ENCODE measurements around the gene CTNNB1.

CTNNB1 gene

DNA sequence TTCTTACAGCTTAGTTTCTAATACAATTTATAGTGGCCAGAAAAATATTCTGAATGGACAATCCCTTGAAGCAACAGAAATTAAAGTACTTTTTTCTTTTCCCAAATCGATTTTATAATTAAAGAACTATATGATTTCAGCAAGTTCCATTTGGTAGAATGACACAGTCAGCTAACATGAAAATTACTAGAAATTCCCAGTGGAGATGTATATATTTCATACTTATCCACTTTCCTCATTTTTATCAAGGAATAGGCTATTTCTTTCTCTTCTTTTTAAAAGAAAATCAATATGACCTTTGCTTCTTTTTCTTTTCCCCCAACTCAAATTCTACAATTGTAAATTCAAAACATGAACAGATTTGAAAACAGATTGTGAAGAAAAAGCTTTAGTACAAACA lies 6.4 kb upstream of the CTNNB1 start:
- Histone ChIP-seq H3K23ac (ENCODE audit: low read length) (no peak overlapping the region), H2AK5ac (ENCODE audit: low read length) (no peak overlapping the region)
- WGBS (ENCODE audit: extremely low coverage, insufficient coverage, low lambda C conversion rate), result no CpG with 5 or more reads among the region's 1 CpG

DNA sequence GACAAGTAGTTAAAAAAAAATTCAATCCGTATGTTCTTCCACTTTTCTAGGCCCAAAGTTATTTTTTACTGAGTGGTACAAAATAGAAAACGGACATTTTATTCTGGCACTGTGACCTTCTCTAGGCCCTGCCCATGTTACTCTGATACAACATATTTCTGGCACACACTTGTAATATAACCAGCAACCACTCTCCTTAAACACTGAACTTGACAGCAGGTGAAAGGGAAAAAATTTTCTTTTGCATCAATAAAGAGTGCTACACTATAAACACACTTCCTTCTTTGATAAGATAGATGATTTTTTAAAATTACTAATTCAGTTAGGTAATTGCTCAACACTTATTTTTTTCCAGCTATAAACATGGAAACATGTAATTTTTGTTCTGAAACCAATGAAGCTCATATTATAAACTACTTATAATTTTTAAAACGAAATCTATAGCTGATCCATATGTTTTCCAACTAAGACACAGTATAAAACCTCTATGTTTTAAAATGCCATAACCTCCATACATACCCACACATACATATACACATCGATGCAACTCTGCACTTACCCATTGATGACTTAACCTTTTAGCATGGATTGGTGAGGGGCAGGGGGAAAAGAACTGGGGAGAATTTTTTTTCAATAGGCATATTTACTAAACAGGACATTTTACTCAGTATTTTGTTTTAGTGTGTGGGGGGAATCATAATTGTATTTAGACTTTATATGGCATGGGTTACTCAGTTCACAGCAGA lies 5.3 kb upstream of the CTNNB1 start:
- Histone ChIP-seq H3K27me3 (ENCODE audit: insufficient read depth, low read length, poor library complexity) (no peaks in the 10 kb centered on the region), H3K23ac (ENCODE audit: low read length) (no peak overlapping the region), H3K27ac (ENCODE audit: low read depth, low read length) (no peak overlapping the region), H3K9ac (ENCODE audit: low read length) (no peak overlapping the region), H3K18ac (ENCODE audit: low read length) (no peak overlapping the region), H2AK5ac (ENCODE audit: low read length) (no peak overlapping the region), H3K4me3 (ENCODE audit: low read length) (no peak overlapping the region), H3K36me3 (ENCODE audit: control insufficient read depth, insufficient read depth, low read length) (no peaks in the 10 kb centered on the region), H3K79me2 (ENCODE audit: control insufficient read depth, insufficient read depth, low read length) (no peaks in the 10 kb centered on the region), H3K79me1 (ENCODE audit: low read length) (no peaks in the 10 kb centered on the region), H3K56ac (ENCODE audit: low read length) (no peak overlapping the region), H2BK15ac (replicated peaks; ENCODE audit: low read depth) (no peak overlapping the region), H3K4me1 (ENCODE audit: control insufficient read depth, low read depth, low read length) (peaks cover 2% of the 10 kb centered on the region), H4K8ac (ENCODE audit: low read depth, low read length) (no peak overlapping the region), H2BK5ac (ENCODE audit: low read length) (no peak overlapping the region), H2BK120ac (ENCODE audit: low read depth, low read length) (no peak overlapping the region), H3K4me2 (ENCODE audit: low read length) (no peak overlapping the region), H3K4ac (ENCODE audit: low read depth, low read length) (no peak overlapping the region), H4K5ac (ENCODE audit: low read length) (no peak overlapping the region)
- 100% methylated on average over 1 of the region's 4 CpGs for WGBS (ENCODE audit: extremely low coverage, insufficient coverage, low lambda C conversion rate)
- no peak for DNase-seq

More for the DNA sequence above, 6.4 kb upstream of the CTNNB1 start:
- no peak overlapping the region for H2BK5ac ChIP-seq (ENCODE audit: low read length)
- H3K79me2 ChIP-seq (ENCODE audit: control insufficient read depth, insufficient read depth, low read length), result no peaks in the 10 kb centered on the region
- no peak overlapping the region for H3K4ac ChIP-seq (ENCODE audit: low read depth, low read length)
- H3K79me1 ChIP-seq (ENCODE audit: low read length), result no peaks in the 10 kb centered on the region
- no peak overlapping the region for H3K4me2 ChIP-seq (ENCODE audit: low read length)
- H2BK15ac ChIP-seq (replicated peaks; ENCODE audit: low read depth), result no peak overlapping the region
- H3K27ac ChIP-seq (ENCODE audit: low read depth, low read length), result no peak overlapping the region
- no peak overlapping the region for H3K56ac ChIP-seq (ENCODE audit: low read length)
- H3K4me1 ChIP-seq (ENCODE audit: control insufficient read depth, low read depth, low read length), result no peaks in the 10 kb centered on the region
- H3K18ac ChIP-seq (ENCODE audit: low read length), result no peak overlapping the region
- no peak overlapping the region for H3K4me3 ChIP-seq (ENCODE audit: low read length)
- no peak overlapping the region for H4K8ac ChIP-seq (ENCODE audit: low read depth, low read length)
- no peak overlapping the region for H3K9ac ChIP-seq (ENCODE audit: low read length)
- no peak for DNase-seq
- no peaks in the 10 kb centered on the region for H3K36me3 ChIP-seq (ENCODE audit: control insufficient read depth, insufficient read depth, low read length)
- H2BK120ac ChIP-seq (ENCODE audit: low read depth, low read length), result no peak overlapping the region
- no peaks in the 10 kb centered on the region for H3K27me3 ChIP-seq (ENCODE audit: insufficient read depth, low read length, poor library complexity)
- no peak overlapping the region for H4K5ac ChIP-seq (ENCODE audit: low read length)

DNA sequence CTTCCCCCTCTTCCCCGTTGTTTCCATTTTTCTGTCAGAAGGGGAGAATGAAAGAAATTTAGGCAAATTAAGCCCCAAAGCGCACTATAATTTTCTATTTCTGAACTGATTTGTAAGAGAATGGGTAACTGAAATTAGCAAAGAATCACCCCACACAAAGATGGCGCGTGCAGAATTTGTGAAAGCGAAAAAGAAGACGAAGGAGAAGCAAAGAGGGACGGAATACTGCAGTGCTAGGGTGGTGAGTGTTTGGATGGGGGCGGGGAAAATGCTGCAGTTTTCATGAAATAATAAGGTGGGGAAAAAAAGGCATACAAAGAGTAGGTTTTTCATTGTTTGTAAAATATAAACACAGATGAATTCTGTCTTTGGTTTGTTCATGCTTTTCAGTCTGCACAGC lies 4.6 kb upstream of the CTNNB1 start:
- no peak overlapping the region for H3K56ac ChIP-seq (ENCODE audit: low read length)
- no peak overlapping the region for H3K23ac ChIP-seq (ENCODE audit: low read length)
- no peak overlapping the region for H3K27ac ChIP-seq (ENCODE audit: low read depth, low read length)
- no peak overlapping the region for H2AK5ac ChIP-seq (ENCODE audit: low read length)
- H4K5ac ChIP-seq (ENCODE audit: low read length), result no peak overlapping the region
- H3K36me3 ChIP-seq (ENCODE audit: control insufficient read depth, insufficient read depth, low read length), result no peaks in the 10 kb centered on the region
- no peak overlapping the region for H2BK15ac ChIP-seq (replicated peaks; ENCODE audit: low read depth)
- no peak for DNase-seq
- no peak overlapping the region for H4K8ac ChIP-seq (ENCODE audit: low read depth, low read length)
- H3K9ac ChIP-seq (ENCODE audit: low read length), result no peak overlapping the region
- H3K27me3 ChIP-seq (ENCODE audit: insufficient read depth, low read length, poor library complexity), result no peaks in the 10 kb centered on the region
- H2BK120ac ChIP-seq (ENCODE audit: low read depth, low read length), result no peak overlapping the region
- H3K18ac ChIP-seq (ENCODE audit: low read length), result no peak overlapping the region
- H3K79me1 ChIP-seq (ENCODE audit: low read length), result no peaks in the 10 kb centered on the region
- H3K4me3 ChIP-seq (ENCODE audit: low read length), result no peak overlapping the region
- no peak overlapping the region for H2BK5ac ChIP-seq (ENCODE audit: low read length)
- H3K4me2 ChIP-seq (ENCODE audit: low read length), result no peak overlapping the region
- no CpG with 5 or more reads among the region's 8 CpGs for WGBS (ENCODE audit: extremely low coverage, insufficient coverage, low lambda C conversion rate)
- H3K4ac ChIP-seq (ENCODE audit: low read depth, low read length), result no peak overlapping the region
- H3K4me1 ChIP-seq (ENCODE audit: control insufficient read depth, low read depth, low read length), result peaks cover 2% of the 10 kb centered on the region
- H3K79me2 ChIP-seq (ENCODE audit: control insufficient read depth, insufficient read depth, low read length), result peaks cover 3% of the 10 kb centered on the region

DNA sequence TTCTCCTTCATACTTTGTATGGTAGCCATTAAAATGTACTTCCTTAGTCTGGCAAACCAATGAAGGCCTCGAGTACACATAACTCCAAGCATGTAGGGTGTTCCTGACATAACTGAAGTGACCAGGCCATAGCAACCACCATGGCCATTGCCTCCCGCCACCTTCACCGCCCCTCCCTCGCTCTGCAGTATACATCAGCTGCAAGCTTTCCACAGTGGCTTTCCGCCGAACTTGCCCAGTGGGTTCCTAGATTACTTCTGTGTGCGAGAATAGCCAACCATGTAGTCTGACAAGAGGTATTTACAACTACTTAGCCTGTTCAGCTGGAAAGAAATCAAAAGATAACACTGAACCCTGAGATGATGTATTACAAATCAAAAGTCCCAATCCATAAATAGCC lies 3.4 kb upstream of the CTNNB1 start:
- Histone ChIP-seq H3K9ac (ENCODE audit: low read length) (no peak overlapping the region), H3K23ac (ENCODE audit: low read length) (no peak overlapping the region), H3K4me3 (ENCODE audit: low read length) (no peak overlapping the region), H3K56ac (ENCODE audit: low read length) (no peak overlapping the region), H3K27ac (ENCODE audit: low read depth, low read length) (no peak overlapping the region), H3K27me3 (ENCODE audit: insufficient read depth, low read length, poor library complexity) (no peaks in the 10 kb centered on the region), H3K79me2 (ENCODE audit: control insufficient read depth, insufficient read depth, low read length) (peaks cover 14% of the 10 kb centered on the region), H3K4me2 (ENCODE audit: low read length) (no peak overlapping the region), H2BK15ac (replicated peaks; ENCODE audit: low read depth) (no peak overlapping the region), H2BK120ac (ENCODE audit: low read depth, low read length) (no peak overlapping the region), H3K18ac (ENCODE audit: low read length) (no peak overlapping the region), H3K4me1 (ENCODE audit: control insufficient read depth, low read depth, low read length) (peaks cover 2% of the 10 kb centered on the region), H4K8ac (ENCODE audit: low read depth, low read length) (no peak overlapping the region), H4K5ac (ENCODE audit: low read length) (no peak overlapping the region), H3K4ac (ENCODE audit: low read depth, low read length) (no peak overlapping the region), H3K79me1 (ENCODE audit: low read length) (no peaks in the 10 kb centered on the region), H2BK5ac (ENCODE audit: low read length) (no peak overlapping the region), H3K36me3 (ENCODE audit: control insufficient read depth, insufficient read depth, low read length) (no peaks in the 10 kb centered on the region), H2AK5ac (ENCODE audit: low read length) (no peak overlapping the region)
- no CpG with 5 or more reads among the region's 7 CpGs for WGBS (ENCODE audit: extremely low coverage, insufficient coverage, low lambda C conversion rate)
- no peak for DNase-seq

DNA sequence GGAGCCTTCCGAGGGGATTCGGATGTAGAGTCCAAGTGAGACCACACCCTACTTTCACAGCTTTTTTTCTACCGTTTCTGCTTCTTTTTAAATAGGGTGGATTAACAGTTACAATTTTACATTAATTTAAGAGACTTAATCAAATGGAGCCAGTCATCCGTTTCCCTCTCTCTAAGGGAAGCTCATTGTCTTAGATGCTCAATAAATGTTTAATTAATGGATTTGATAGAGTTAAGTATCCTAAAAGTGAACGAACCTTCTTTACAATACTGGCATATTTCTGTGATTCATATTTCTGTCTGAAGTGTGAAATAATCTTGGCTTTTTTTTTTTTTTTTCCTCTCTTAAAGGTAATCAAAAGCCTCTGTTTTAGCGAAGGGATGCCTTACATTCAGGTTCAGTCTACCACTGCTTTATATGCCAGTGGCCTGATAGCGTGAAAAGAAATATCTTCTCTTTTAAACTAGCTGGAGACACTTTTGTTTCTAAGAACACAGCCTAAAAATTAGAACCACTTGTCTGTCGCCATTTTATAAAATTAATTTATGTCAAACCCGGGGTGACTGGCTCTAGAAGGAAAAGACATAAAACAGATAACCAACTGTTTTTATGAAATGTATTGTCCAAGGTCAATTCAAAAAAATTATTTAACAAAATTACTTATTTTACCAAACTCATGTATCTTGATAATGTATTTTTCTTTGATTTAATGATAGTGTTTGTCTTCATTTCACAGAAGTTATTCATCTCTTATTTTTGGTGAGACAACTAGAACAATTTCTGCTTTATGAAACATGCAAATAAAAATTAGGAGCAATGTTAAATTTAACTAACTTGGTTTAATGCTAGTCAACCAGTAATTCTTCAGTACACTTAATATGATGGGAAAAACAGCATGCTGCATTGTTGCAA lies 2.5 kb upstream of the CTNNB1 start:
- no peak overlapping the region for H3K56ac ChIP-seq (ENCODE audit: low read length)
- no peaks in the 10 kb centered on the region for H3K27me3 ChIP-seq (ENCODE audit: insufficient read depth, low read length, poor library complexity)
- peaks cover 2% of the 10 kb centered on the region for H3K4me1 ChIP-seq (ENCODE audit: control insufficient read depth, low read depth, low read length)
- no peak overlapping the region for H4K5ac ChIP-seq (ENCODE audit: low read length)
- no peak for DNase-seq
- no peak overlapping the region for H3K9ac ChIP-seq (ENCODE audit: low read length)
- H3K4me3 ChIP-seq (ENCODE audit: low read length), result no peak overlapping the region
- H3K23ac ChIP-seq (ENCODE audit: low read length), result no peak overlapping the region
- no peaks in the 10 kb centered on the region for H3K36me3 ChIP-seq (ENCODE audit: control insufficient read depth, insufficient read depth, low read length)
- WGBS (ENCODE audit: extremely low coverage, insufficient coverage, low lambda C conversion rate), result no CpG with 5 or more reads among the region's 9 CpGs
- H2BK5ac ChIP-seq (ENCODE audit: low read length), result no peak overlapping the region
- H3K18ac ChIP-seq (ENCODE audit: low read length), result no peak overlapping the region
- H3K27ac ChIP-seq (ENCODE audit: low read depth, low read length), result no peak overlapping the region
- no peak overlapping the region for H2BK15ac ChIP-seq (replicated peaks; ENCODE audit: low read depth)
- no peak overlapping the region for H3K4me2 ChIP-seq (ENCODE audit: low read length)
- H4K8ac ChIP-seq (ENCODE audit: low read depth, low read length), result no peak overlapping the region
- peaks cover 20% of the 10 kb centered on the region for H3K79me2 ChIP-seq (ENCODE audit: control insufficient read depth, insufficient read depth, low read length)
- no peak overlapping the region for H2BK120ac ChIP-seq (ENCODE audit: low read depth, low read length)
- no peak overlapping the region for H3K4ac ChIP-seq (ENCODE audit: low read depth, low read length)
- H3K79me1 ChIP-seq (ENCODE audit: low read length), result no peaks in the 10 kb centered on the region
- no peak overlapping the region for H2AK5ac ChIP-seq (ENCODE audit: low read length)
